ENCODE data around the gene RNF207.

DNA sequence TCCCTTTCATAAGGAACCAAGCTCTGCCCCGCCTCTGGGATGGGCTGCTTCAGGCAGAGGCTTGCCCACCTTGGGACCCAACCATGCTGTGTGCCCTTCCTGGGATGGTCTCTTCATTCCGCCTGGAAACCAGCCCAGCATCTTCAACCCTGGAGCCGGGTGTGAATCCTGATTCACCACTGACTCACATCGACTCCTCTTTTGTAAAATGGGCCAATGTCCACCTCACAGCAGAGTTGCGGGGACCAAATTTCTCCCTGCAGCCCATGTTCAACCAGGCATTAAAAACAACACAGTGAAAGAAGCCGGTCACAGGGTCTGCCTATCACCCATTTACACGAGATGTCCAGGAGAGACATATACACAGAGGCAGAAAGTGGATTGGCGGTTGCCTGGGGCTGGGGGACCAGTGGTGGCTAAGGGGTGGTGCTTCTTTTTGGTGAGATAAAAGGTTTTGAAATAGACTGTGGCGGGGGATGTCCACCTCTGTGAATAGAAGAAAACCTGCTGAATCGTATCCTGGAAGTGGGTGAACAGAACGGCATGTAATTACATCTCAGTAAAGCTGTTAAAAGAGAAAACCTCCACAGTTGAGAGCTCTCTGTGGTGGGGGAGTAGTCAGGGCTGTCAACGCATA is 61.9 kb downstream of the RNF207 start:
- TF ChIP-seq, protein P1, sequence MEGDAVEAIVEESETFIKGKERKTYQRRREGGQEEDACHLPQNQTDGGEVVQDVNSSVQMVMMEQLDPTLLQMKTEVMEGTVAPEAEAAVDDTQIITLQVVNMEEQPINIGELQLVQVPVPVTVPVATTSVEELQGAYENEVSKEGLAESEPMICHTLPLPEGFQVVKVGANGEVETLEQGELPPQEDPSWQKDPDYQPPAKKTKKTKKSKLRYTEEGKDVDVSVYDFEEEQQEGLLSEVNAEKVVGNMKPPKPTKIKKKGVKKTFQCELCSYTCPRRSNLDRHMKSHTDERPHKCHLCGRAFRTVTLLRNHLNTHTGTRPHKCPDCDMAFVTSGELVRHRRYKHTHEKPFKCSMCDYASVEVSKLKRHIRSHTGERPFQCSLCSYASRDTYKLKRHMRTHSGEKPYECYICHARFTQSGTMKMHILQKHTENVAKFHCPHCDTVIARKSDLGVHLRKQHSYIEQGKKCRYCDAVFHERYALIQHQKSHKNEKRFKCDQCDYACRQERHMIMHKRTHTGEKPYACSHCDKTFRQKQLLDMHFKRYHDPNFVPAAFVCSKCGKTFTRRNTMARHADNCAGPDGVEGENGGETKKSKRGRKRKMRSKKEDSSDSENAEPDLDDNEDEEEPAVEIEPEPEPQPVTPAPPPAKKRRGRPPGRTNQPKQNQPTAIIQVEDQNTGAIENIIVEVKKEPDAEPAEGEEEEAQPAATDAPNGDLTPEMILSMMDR (conservative IDR thresholded peaks at IDR 0.05; ENCODE audit: low read depth, low read length), result no peak
- no peak for TF ChIP-seq EZH2 (IDR thresholded peaks at IDR 0.05; ENCODE audit: borderline replicate concordance, low read depth, low read length, poor library complexity, severe bottlenecking)
